Measurements from ENCODE around the gene CDCA5. TPM values are rescaled to one million over a fixed set of nuclear protein-coding genes. Genes with fewer than 3 reads are reported as not detected.

Gene CDCA5, protein sequence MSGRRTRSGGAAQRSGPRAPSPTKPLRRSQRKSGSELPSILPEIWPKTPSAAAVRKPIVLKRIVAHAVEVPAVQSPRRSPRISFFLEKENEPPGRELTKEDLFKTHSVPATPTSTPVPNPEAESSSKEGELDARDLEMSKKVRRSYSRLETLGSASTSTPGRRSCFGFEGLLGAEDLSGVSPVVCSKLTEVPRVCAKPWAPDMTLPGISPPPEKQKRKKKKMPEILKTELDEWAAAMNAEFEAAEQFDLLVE
- total RNA-seq (2021; ENCODE audit: unreplicated experiment) (72.1 TPM), Bru-seq, nascent RNA (percentile 86 among the genes with signal in this experiment), BruChase-seq, experiment 1, labeled RNA remaining after a 6-hour chase (percentile 87 among the genes with signal in this experiment), BruChase-seq, experiment 2, labeled RNA remaining after a 2-hour chase (percentile 96 among the genes with signal in this experiment)
- 43.4 and 50.7 TPM in 2 replicates for polyA plus RNA-seq (2012)
- long read RNA-seq, transcript CDCA5-204 (5 exons, 1,004 nt) = minor isoform, 13 of 250 reads
- long read RNA-seq, transcript CDCA5-201 (6 exons, 2,587 nt) = major isoform, 179 of 250 reads
- long read RNA-seq, partial matches to known transcripts = 15 of 250 reads
- long read RNA-seq, other reads (novel, unspliced or antisense) = 38 of 250 reads

DNA sequence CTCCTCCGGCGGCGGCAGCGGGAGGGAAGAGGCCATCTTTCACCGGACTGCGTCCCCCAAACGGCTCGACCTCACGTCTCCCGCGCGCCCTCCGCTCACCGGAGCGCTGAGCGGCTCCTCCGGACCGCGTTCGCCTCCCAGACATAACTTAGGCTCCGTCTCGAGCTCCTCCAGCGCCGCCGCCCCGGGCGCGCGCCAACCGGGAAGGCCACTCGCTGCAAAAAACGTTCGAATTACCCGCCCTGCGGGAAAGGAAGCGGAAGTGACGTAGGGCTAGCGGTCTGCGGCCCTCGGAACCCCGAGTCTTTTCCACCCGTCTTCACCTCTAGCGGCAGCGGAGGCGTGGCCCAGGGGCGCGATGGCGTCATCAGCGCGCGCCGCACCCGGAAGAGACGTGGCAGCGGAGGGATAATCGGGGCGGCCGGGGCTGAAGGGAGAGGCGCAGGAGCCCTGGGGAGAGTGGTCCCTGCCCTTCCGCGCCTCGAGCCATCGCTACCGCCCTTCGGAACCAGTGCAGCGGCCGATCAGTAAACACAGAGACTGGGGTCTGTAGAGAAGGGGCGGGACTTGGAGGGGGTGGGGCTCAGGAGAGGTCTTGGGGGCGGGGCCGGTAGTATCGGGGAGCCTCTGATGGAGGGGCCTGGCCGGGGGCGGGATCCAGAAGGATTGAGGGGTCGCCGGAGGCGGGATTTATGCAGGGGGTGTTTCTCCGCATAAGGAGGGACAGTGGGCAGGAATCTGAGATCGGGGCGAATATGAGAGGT lies at the start of gene CDCA5, which contains the start of gene ZFPL1:
CDCA5 (minus strand) TSS at position 207 of the 764 bp plus-strand sequence; CDS start at position 145, 62 bp downstream.
ZFPL1 (plus strand) TSS at position 389 of the 764 bp plus-strand sequence. CDS start 477 bp downstream, outside the sequence.
- POLR2A ChIA-PET = no interaction called here
- RAD21 ChIA-PET (ENCODE audit: low non-redundant PET in 1 of 2, low total read pairs in 2 of 2, uncharacterized antibody in 2 of 2, unreplicated experiment in 2 of 2) = no interaction called here
- Histone ChIP-seq H3K4me2 (ENCODE audit: low read length) (peak within 1 kb of the TSS; percentile 82), H3K27ac (ENCODE audit: low read depth, low read length) (peak within 1 kb of the TSS; percentile 82), H3K79me2 (ENCODE audit: insufficient read depth, low read length) (peaks cover 50% of the 10 kb centered on the region), H3K4me1 (ENCODE audit: control insufficient read depth in 1 of 2, insufficient read depth in 2 of 2, low read length in 2 of 2) (peaks cover 7 to 22% of the 10 kb centered on the region in 2 experiments; a peak in 3 of 4 replicates), H3K9me2 (ENCODE audit: insufficient read depth) (no peaks in the 10 kb centered on the region), H4K20me1 (ENCODE audit: insufficient read depth) (no peaks in the 10 kb centered on the region), H2AFZ (ENCODE audit: low read depth, low read length, poor library complexity, severe bottlenecking) (no peak within 1 kb of the TSS), H3K9me3 (ENCODE audit: control insufficient read depth in 1 of 2, insufficient read depth in 1 of 2, low read depth in 1 of 2, low read length in 2 of 2) (no peaks in the 10 kb centered on the region), H3K4me3 (replicated peaks in 1 of 2; ENCODE audit: low read depth in 1 of 2, low read length in 2 of 2) (peak within 1 kb of the TSS; percentile 86 to 98), H3K27me3 (ENCODE audit: insufficient read depth, low read length) (no peaks in the 10 kb centered on the region), H3K9ac (ENCODE audit: low read length) (peak within 1 kb of the TSS; percentile 98), H3K36me3 (ENCODE audit: control insufficient read depth in 1 of 2, insufficient read depth in 2 of 2, low read length in 2 of 2) (peaks cover 8 to 41% of the 10 kb centered on the region in 2 experiments; a peak in 2 of 4 replicates)
- peak; percentile 91 for DNase-seq (ENCODE audit: low read depth, low spot score)
- BruUV-seq (replicated peaks) = no TSS peak
- peak; percentile 85 for ATAC-seq
- intact Hi-C loops (cut with micrococcal nuclease) = loop anchor here (1.0 to 5.0 kb wide), 3 partner anchors 12 to 57 kb away; partner anchors contain the start of genes SAC3D1, SNX15 and VPS51
- CTCF ChIA-PET = no interaction called here
- TF ChIP-seq ELF1 (IDR thresholded peaks at IDR 0.05; ENCODE audit: borderline replicate concordance, low read depth) (peak; percentile 99), EGR1 (IDR thresholded peaks at IDR 0.05; ENCODE audit: low read depth) (peak; percentile 81), CEBPB (IDR thresholded peaks at IDR 0.05; ENCODE audit: low read depth) (no peak), EZH2phosphoT487 (IDR thresholded peaks at IDR 0.05; ENCODE audit: borderline replicate concordance) (no peak), ZFX (IDR thresholded peaks at IDR 0.05) (peak; percentile 55; the same call in 1 of the 2 replicates), YY1 (IDR thresholded peaks at IDR 0.05; ENCODE audit: extremely low read depth, insufficient replicate concordance, low read depth, low read length) (peak; percentile 26), ZNF274 (IDR thresholded peaks at IDR 0.05; ENCODE audit: low read depth, low read length) (no peak), EZH2 (IDR thresholded peaks at IDR 0.05) (no peak), POLR2AphosphoS5 (IDR thresholded peaks at IDR 0.05; ENCODE audit: low read depth, low read length) (peak; percentile 67)
- TF ChIP-seq, protein P1, sequence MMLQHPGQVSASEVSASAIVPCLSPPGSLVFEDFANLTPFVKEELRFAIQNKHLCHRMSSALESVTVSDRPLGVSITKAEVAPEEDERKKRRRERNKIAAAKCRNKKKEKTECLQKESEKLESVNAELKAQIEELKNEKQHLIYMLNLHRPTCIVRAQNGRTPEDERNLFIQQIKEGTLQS (IDR thresholded peaks at IDR 0.05) = no peak
- TF ChIP-seq, protein P2, sequence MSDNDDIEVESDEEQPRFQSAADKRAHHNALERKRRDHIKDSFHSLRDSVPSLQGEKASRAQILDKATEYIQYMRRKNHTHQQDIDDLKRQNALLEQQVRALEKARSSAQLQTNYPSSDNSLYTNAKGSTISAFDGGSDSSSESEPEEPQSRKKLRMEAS (IDR thresholded peaks at IDR 0.05) = peak; percentile 86
- TF ChIP-seq, protein P3, sequence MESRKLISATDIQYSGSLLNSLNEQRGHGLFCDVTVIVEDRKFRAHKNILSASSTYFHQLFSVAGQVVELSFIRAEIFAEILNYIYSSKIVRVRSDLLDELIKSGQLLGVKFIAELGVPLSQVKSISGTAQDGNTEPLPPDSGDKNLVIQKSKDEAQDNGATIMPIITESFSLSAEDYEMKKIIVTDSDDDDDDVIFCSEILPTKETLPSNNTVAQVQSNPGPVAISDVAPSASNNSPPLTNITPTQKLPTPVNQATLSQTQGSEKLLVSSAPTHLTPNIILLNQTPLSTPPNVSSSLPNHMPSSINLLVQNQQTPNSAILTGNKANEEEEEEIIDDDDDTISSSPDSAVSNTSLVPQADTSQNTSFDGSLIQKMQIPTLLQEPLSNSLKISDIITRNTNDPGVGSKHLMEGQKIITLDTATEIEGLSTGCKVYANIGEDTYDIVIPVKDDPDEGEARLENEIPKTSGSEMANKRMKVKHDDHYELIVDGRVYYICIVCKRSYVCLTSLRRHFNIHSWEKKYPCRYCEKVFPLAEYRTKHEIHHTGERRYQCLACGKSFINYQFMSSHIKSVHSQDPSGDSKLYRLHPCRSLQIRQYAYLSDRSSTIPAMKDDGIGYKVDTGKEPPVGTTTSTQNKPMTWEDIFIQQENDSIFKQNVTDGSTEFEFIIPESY (IDR thresholded peaks at IDR 0.05; ENCODE audit: extremely low read depth, insufficient replicate concordance, low read length) = peak; percentile 13
- TF ChIP-seq, protein P4, sequence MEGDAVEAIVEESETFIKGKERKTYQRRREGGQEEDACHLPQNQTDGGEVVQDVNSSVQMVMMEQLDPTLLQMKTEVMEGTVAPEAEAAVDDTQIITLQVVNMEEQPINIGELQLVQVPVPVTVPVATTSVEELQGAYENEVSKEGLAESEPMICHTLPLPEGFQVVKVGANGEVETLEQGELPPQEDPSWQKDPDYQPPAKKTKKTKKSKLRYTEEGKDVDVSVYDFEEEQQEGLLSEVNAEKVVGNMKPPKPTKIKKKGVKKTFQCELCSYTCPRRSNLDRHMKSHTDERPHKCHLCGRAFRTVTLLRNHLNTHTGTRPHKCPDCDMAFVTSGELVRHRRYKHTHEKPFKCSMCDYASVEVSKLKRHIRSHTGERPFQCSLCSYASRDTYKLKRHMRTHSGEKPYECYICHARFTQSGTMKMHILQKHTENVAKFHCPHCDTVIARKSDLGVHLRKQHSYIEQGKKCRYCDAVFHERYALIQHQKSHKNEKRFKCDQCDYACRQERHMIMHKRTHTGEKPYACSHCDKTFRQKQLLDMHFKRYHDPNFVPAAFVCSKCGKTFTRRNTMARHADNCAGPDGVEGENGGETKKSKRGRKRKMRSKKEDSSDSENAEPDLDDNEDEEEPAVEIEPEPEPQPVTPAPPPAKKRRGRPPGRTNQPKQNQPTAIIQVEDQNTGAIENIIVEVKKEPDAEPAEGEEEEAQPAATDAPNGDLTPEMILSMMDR (IDR thresholded peaks at IDR 0.05 in 2 of 3, conservative IDR thresholded peaks at IDR 0.05 in 1 of 3; ENCODE audit: borderline replicate concordance in 1 of 3, insufficient read depth in 1 of 3, low read depth in 2 of 3, low read length in 2 of 3) = no peak
- TF ChIP-seq, protein P5, sequence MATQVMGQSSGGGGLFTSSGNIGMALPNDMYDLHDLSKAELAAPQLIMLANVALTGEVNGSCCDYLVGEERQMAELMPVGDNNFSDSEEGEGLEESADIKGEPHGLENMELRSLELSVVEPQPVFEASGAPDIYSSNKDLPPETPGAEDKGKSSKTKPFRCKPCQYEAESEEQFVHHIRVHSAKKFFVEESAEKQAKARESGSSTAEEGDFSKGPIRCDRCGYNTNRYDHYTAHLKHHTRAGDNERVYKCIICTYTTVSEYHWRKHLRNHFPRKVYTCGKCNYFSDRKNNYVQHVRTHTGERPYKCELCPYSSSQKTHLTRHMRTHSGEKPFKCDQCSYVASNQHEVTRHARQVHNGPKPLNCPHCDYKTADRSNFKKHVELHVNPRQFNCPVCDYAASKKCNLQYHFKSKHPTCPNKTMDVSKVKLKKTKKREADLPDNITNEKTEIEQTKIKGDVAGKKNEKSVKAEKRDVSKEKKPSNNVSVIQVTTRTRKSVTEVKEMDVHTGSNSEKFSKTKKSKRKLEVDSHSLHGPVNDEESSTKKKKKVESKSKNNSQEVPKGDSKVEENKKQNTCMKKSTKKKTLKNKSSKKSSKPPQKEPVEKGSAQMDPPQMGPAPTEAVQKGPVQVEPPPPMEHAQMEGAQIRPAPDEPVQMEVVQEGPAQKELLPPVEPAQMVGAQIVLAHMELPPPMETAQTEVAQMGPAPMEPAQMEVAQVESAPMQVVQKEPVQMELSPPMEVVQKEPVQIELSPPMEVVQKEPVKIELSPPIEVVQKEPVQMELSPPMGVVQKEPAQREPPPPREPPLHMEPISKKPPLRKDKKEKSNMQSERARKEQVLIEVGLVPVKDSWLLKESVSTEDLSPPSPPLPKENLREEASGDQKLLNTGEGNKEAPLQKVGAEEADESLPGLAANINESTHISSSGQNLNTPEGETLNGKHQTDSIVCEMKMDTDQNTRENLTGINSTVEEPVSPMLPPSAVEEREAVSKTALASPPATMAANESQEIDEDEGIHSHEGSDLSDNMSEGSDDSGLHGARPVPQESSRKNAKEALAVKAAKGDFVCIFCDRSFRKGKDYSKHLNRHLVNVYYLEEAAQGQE (IDR thresholded peaks at IDR 0.05; ENCODE audit: low read depth) = no peak
